ENCODE data around the gene ALKBH8. TPM values are rescaled to one million over a fixed set of nuclear protein-coding genes. Genes with fewer than 3 reads are reported as not detected.
"Not testable (repeated sequence)": the region's sequence is repeated elsewhere in the genome, so short reads cannot be mapped to it uniquely, and the experiment has no call there.

Gene ALKBH8
- total RNA-seq, 1 donor from 2014 or later = 12.4 TPM

DNA sequence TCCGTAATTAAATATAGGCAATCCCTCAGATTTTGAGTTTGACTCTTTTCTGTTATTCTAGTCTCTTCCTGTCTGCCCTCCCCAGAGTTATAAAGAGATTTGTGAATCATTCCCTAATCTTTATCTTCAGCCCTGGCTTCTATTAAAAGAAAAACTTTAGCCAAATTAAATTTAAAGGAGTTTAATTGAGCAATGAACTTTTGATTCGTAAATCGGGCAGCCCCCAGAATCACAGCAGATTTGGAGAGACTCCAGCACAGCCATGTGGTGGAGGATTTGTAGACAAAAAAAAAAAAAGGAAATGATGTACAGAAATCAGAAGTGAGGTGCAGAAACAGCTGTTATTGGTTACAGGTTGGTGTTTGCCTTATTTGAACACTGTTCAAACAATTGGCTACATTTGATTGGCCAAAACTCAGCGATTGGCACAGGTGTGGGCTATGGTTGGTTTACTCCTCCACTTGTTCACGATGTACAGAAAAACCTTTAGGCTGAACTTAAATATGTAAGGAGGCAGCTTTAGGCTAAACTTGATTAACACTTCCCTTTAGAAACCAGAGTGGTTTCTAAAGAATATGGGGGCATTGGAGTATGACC is 2.3 kb upstream of the ALKBH8 start:
- DNase-seq (ENCODE audit: low read depth) = no peak
- no peak for FAIRE-seq
- H3K4me3 ChIP-seq (ENCODE audit: low read depth, low read length) = no peak overlapping the region
- TF ChIP-seq, protein P1, sequence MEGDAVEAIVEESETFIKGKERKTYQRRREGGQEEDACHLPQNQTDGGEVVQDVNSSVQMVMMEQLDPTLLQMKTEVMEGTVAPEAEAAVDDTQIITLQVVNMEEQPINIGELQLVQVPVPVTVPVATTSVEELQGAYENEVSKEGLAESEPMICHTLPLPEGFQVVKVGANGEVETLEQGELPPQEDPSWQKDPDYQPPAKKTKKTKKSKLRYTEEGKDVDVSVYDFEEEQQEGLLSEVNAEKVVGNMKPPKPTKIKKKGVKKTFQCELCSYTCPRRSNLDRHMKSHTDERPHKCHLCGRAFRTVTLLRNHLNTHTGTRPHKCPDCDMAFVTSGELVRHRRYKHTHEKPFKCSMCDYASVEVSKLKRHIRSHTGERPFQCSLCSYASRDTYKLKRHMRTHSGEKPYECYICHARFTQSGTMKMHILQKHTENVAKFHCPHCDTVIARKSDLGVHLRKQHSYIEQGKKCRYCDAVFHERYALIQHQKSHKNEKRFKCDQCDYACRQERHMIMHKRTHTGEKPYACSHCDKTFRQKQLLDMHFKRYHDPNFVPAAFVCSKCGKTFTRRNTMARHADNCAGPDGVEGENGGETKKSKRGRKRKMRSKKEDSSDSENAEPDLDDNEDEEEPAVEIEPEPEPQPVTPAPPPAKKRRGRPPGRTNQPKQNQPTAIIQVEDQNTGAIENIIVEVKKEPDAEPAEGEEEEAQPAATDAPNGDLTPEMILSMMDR (IDR thresholded peaks at IDR 0.05; ENCODE audit: insufficient read depth, low read length, severe bottlenecking) = no peak
- H3K36me3 ChIP-seq (ENCODE audit: control insufficient read depth, insufficient read depth, low read length) = no peaks in the 10 kb centered on the region
- H3K27me3 ChIP-seq (ENCODE audit: control insufficient read depth, insufficient read depth, low read length) = no peaks in the 10 kb centered on the region

DNA sequence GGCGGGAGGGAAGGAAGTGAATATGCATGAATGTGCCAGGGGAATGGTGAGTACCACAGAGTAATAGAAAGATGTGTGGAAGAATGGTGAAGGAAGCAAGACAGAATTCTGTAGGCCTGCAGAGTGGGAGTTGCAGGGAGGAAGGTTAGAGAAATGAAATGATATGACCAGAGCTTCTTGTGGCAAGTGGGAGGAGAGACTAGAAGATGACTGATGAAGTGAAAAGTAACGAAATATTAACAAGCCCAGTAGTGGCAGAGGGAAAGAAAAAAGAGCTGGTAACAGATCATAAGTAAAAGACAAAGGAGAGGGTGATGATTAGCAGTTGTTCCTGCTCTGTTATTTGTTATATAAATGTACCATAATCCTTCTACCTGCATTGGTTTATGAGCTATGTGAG is 1.0 kb upstream of the ALKBH8 start:
- FAIRE-seq (no peak), DNase-seq (ENCODE audit: low read depth) (no peak)
- Histone ChIP-seq H3K27me3 (ENCODE audit: control insufficient read depth, insufficient read depth, low read length) (no peaks in the 10 kb centered on the region), H3K4me3 (ENCODE audit: low read depth, low read length) (no peak overlapping the region), H3K36me3 (ENCODE audit: control insufficient read depth, insufficient read depth, low read length) (no peaks in the 10 kb centered on the region)
- TF ChIP-seq, protein P1 (IDR thresholded peaks at IDR 0.05; ENCODE audit: insufficient read depth, low read length, severe bottlenecking) = no peak

DNA sequence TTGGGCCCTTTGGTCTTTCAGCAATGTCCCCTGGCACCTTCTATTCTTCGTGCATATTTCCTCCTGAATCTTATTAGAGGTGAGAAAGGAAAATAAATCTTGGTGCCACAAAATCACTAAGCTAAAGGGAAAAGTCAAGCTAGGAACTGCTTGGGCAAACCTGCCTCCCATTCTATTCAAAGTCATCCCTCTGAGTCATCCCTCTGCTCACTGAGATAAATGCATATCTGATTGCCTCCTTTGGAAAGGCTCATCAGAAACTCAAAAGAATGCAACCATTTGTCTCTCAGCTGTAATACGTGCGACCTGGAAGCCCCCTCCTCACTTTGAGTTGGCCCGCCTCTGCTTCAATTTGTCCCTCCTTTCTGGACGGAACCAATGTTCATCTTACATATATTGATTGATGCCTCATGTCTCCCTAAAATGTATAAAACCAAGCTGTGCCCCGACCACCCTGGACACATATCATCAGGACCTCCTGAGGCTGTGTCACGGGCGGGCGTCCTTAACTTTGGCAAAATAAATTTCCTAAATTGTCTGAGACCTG is 493 bp upstream of the ALKBH8 start:
- not testable (repeated sequence) for FAIRE-seq; H3K27me3 ChIP-seq (ENCODE audit: control insufficient read depth, insufficient read depth, low read length); H3K36me3 ChIP-seq (ENCODE audit: control insufficient read depth, insufficient read depth, low read length)
- peak overlapping the region; percentile 52 for H3K4me3 ChIP-seq (ENCODE audit: low read depth, low read length)
- peak; percentile 52 for DNase-seq (ENCODE audit: low read depth)

DNA sequence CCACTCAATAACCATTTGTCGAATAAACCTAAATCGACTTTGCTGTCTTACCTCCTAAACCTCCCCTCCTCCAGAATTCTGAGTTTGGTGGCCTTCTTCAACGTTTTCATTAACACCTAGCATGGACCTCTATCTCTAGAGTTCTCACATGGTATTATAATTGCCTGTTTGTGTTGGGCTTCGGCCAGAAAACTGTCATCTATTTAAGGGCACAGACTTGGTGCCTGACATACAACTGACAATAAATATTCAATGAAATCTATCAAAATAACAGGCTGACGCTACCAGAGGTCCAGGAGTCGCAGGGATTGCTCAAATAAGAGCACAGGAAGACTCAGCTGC is 687 bp downstream of the ALKBH8 start:
- DNase-seq (ENCODE audit: low read depth) = no peak
- no peak for FAIRE-seq
- Histone ChIP-seq H3K27me3 (ENCODE audit: control insufficient read depth, insufficient read depth, low read length) (no peaks in the 10 kb centered on the region), H3K4me3 (ENCODE audit: low read depth, low read length) (peak overlapping the region; percentile 52), H3K36me3 (ENCODE audit: control insufficient read depth, insufficient read depth, low read length) (no peaks in the 10 kb centered on the region)
- TF ChIP-seq, protein P1 (IDR thresholded peaks at IDR 0.05; ENCODE audit: insufficient read depth, low read length, severe bottlenecking) = no peak

DNA sequence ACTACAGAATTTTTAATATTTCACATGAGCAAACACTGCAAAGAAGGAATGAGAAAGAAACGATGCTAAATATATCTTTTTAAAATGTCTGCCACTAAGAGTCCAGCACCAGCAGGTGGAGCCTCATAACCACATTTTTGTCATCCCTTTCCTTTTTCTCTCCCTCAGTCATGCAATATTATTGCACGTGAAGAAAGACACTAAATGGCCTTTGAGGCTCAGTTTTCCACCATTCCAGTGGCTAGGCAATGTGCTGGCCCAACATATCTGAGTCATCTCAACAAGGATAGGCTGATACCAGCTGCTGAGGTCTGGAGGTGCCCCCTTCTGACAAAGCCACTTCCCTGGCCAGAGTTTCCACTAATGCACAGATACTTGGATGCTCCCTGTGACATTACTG is 1.8 kb downstream of the ALKBH8 start:
- Histone ChIP-seq H3K4me3 (ENCODE audit: low read depth, low read length) (no peak overlapping the region), H3K27me3 (ENCODE audit: control insufficient read depth, insufficient read depth, low read length) (no peaks in the 10 kb centered on the region), H3K36me3 (ENCODE audit: control insufficient read depth, insufficient read depth, low read length) (no peaks in the 10 kb centered on the region)
- TF ChIP-seq, protein P1 (IDR thresholded peaks at IDR 0.05; ENCODE audit: insufficient read depth, low read length, severe bottlenecking) = peak; percentile 55
- FAIRE-seq (no peak), DNase-seq (ENCODE audit: low read depth) (peak; percentile 47)

DNA sequence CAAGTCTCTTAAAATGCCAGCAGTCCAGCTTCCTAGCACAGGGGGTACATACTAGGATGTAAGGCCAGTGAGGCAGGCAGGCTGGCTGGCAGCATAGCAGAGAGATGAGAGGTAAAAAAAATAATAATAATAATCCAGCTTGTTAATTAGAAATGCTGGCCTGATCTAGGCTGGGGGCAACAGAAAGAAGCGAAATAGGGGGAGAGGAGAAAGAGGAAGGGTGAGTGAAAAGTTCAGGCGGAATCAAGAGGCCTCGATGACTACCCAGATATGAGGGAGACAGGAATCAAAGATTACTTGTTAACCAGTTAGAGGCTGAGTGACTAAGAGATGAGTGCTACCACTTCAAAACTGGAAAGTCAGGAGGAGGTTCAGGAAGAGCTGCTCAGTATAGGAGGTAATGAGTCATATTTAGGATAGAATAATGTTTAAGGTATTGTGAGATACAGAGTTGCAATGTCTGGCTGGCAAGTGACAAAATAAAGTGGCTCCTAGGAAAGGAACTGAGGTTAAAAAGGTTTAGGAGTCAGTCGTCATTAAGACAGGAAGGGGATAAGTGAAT is 2.8 kb downstream of the ALKBH8 start:
- no peaks in the 10 kb centered on the region for H3K36me3 ChIP-seq (ENCODE audit: control insufficient read depth, insufficient read depth, low read length)
- peak; percentile 62 for FAIRE-seq
- H3K4me3 ChIP-seq (ENCODE audit: low read depth, low read length) = no peak overlapping the region
- H3K27me3 ChIP-seq (ENCODE audit: control insufficient read depth, insufficient read depth, low read length) = no peaks in the 10 kb centered on the region
- DNase-seq (ENCODE audit: low read depth) = peak; percentile 99
- TF ChIP-seq, protein P1 (IDR thresholded peaks at IDR 0.05; ENCODE audit: insufficient read depth, low read length, severe bottlenecking) = no peak
